Epithelial cell of esophagus (primary cell): Measurements from ENCODE around the gene KIF1B.

ENCODE experiments used
- DNase-seq: peaks from one replicate; pipeline ENCODE4 v3.0.0; 2010; ENCODE audit warnings: low read depth
- H3K4me3 ChIP-seq: 2 replicates; pipeline ENCODE4 v1.5.1; 2011; ENCODE audit warnings: mild to moderate bottlenecking, low read length, control low read depth
- TF ChIP-seq, protein P1 (sequence below): IDR thresholded peaks from 2 replicates; pipeline ENCODE4 v1.5.1; 2011; ENCODE audit warnings: low read depth, mild to moderate bottlenecking, low read length, control low read depth, inconsistent platforms; ENCODE audit not compliant: insufficient read depth; ENCODE audit errors: missing control alignments

Gene KIF1B

GRCh38 chr1:10380594-10381275 lies 170.4 kb downstream of the KIF1B start:
- DNase-seq = peak; percentile 81
- no peak overlapping the region for H3K4me3 ChIP-seq
- TF ChIP-seq, protein P1, sequence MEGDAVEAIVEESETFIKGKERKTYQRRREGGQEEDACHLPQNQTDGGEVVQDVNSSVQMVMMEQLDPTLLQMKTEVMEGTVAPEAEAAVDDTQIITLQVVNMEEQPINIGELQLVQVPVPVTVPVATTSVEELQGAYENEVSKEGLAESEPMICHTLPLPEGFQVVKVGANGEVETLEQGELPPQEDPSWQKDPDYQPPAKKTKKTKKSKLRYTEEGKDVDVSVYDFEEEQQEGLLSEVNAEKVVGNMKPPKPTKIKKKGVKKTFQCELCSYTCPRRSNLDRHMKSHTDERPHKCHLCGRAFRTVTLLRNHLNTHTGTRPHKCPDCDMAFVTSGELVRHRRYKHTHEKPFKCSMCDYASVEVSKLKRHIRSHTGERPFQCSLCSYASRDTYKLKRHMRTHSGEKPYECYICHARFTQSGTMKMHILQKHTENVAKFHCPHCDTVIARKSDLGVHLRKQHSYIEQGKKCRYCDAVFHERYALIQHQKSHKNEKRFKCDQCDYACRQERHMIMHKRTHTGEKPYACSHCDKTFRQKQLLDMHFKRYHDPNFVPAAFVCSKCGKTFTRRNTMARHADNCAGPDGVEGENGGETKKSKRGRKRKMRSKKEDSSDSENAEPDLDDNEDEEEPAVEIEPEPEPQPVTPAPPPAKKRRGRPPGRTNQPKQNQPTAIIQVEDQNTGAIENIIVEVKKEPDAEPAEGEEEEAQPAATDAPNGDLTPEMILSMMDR = no peak

GRCh38 chr1:10383630-10384029 lies 173.3 kb downstream of the KIF1B start:
- H3K4me3 ChIP-seq = no peak overlapping the region
- TF ChIP-seq, protein P1 = no peak
- no peak for DNase-seq

DNA sequence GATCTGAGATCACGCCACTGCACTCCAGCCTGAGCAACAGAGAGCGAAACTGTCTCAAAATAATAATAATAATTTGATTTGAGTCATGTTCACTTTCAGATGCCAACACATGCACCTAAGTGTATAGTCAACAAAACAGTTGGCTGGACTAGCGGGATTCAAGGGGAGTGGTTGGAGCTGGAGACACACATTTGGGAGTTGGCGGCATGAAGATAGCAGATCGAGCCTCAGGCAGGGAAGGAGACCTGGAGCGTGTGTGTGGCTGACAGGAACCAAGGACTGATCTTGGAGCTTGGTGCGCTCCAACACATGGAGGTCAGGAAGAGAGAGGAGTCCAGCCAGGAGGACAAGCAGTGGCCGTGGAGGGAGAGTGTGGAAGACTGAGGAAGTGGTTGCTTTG lies 173.8 kb downstream of the KIF1B start:
- no peak overlapping the region for H3K4me3 ChIP-seq
- no peak for DNase-seq
- TF ChIP-seq, protein P1 = no peak

GRCh38 chr1:10386761-10387676 lies 176.6 kb downstream of the KIF1B start:
- TF ChIP-seq, protein P1 = no peak
- DNase-seq = no peak
- peak overlapping the region; percentile 28 for H3K4me3 ChIP-seq

- TF ChIP-seq, protein P1 = no peak
- DNase-seq = peak; percentile 80
- peak overlapping the region; percentile 28 for H3K4me3 ChIP-seq
Observed at GRCh38 chr1:10387677-10388386, 177.5 kb downstream of the KIF1B start.

DNA sequence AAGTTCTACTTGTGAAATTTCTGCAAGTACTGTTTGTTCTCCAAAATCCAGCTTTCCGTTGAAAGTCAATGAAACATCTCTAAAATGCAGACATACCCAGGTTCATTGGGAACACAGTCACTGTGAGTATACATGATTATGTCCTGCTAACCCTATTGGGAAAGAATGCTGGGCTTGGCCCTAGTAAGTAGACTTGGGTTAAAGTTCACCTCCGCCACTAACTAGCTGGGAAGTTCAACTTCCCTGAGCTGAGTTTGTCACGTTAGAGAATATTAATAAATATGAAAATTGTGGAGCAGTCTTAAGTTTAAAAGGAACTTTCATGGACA lies 178.0 kb downstream of the KIF1B start:
- DNase-seq = no peak
- H3K4me3 ChIP-seq = no peak overlapping the region
- TF ChIP-seq, protein P1 = no peak
